Stimulated activated CD4-positive, alpha-beta T cell treated with anti-CD3 and anti-CD28 coated beads, Interleukin-15, amount 100 ng/mL, for 48 hours (primary cell): ENCODE data around the gene PARD3.

ENCODE experiments used
- DNase-seq, 2 donors: peaks; one replicate each; pipeline ENCODE4 v3.0.0-alpha.2; 2020; ENCODE audit warnings: low read depth in 2 of 2

Gene PARD3

DNA sequence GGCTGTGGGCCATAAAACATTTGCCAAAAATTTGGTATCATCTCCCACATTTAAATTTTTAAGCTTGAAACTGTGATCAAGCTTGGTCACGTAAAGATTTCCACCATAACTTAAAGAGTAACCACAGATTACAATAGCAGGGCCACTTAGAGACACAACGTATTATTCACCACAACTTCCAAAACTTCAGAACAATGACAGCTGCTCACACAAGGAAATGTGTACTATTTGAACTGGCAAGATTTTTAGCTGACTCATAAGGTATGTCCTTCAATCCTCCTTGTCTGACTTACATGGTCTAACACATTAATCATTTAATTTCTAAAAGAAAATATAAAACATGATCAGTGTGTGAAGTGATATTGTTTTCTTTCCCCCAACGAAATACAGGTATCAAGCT lies 234.5 kb downstream of the PARD3 start:
- DNase-seq, result no peak

DNA sequence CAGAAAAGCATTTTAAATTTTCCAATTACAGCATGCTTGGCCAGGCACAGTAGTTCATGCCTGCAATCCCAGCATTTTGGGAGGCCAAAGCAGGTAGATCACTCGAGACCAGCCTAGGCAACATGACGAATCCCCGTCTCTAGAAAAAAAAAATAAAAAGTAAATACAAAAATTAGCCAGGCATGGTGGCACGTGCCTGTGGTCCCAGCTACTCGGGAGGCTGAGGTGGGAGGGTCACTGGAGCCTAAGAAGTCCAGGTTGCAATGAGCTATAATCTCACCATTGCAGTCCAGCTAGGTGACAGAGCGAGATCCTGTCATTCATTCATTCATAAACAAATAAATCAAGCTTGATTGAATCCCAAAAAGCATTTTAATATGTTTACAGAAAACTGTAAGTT lies 234.9 kb downstream of the PARD3 start:
- no peak for DNase-seq

DNA sequence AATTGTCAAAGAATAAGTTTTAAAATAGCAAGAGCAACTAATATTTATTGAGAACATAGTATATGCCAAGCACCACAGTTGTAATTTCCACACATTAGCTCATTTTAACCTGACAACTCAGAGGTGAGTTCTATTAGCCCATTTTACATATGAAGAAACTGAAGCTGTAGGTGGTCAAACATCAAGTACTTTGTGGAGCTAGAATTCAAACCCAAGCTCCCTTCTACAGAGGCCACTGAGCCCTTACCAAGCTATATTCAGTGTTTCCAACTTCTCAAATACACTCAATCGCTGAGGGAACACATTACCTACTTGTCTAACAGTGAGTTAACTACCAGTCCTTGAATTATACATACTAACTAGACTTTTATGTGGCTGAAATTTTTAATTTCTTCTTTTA lies 236.6 kb downstream of the PARD3 start:
- DNase-seq, result no peak

DNA sequence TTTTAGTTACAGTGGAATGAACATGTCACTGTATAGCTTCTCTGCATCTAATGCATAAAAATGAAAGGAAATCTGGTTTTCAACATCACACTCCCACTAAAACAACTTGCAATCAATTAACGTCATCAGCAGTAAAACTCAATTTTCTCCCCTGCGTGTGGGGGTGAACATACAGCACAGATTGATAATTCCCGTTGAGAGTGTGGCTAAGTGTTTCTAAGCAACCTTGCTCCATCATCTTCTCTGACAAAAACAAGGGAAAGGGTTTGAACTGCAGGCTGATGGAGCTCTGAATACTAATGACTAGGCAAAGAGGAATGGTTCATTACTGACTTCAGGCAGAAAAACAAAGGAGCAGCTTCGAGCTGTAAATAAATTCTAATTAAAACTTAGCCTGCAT lies 238.3 kb downstream of the PARD3 start:
- DNase-seq, result no peak

DNA sequence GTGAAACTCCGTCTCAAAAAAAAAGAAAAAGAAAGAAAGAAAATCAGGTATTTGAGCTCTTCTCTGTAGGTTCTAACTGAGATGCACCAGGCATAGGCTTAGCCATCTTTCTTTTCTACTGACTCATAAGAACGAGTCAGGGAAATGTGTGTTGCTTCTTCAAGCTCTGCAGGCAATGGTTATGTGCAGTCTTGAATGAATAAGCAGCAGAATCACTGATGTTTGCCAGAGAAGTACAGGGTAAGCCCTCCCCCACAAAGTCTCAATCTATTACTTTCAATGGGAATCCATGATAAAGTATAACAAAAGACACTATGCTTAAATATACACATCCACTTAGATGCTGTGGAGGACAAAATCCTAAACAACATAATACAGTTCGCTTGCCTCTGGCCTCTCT lies 239.2 kb downstream of the PARD3 start:
- no peak for DNase-seq

DNA sequence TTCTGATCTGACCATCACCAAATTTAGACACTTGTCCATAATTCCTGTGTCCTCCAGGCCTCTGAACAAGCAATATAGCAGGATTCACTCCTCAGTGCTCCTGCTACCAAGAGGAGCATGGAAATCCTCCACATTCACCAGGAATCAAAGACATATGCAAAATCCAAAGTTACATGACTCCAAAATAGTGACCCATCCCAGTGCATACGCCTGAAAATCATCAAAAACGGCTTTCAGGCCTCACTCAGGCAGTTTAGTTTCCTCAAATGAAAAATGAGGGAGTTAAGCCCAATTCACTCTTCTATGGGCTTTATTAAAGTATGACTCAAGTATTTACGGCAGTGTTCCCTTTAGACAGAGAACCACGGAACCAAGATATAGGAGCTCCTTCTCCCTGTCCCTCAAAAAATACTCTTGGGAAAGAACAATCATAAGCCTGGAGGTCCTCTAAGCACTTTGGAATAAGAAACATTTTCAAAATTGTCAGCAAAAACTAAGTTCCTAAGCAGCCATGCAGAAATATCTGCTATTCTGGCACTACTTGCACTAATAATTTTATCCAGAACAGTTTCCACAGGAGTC lies 240.7 kb downstream of the PARD3 start:
- no peak for DNase-seq

DNA sequence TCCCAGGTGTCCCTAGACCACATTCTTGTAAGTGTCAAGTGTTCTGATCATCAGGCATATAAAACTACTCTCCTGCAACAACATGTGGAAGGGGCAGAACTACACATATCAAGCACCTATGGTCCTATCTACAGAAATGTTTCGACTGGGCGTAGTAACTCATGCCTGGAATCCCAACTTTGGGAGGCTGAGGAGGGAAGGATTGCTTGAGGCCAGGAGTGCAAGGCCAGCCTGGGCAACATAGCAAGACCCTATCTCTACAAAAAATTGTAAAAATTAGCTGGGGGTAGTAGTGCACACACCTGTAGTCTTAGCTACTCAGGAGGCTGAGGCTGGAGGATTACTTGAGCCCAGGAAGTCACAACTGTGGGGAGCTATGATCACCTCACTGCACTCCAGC lies 244.2 kb downstream of the PARD3 start:
- no peak for DNase-seq

DNA sequence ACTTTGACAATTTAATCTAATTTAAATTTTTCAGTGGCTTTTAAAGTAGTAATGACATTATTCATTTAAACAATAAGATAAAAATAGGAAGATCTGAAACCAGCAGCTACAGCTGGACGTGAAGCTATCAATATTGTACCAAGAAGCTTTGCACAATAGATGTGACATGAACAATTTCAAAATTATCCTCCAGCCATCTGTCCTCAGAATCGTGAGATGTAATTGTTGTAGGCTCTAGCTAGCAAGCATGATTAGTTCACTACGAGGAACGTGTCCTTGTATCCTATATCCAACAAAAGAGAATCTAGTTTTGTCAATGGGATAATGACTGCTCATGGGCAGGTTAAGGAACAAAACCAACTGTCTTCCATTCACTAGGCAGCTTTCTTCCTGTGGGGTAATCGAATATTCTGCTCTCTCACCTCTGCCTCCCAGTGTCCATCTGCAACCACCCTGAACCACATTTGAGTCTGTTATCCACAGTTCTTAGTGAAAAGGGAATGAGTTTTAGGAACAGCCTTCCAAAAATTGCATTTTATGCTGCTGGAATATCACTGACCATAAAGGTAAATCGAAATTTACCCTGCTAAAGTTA lies 247.3 kb downstream of the PARD3 start:
- DNase-seq, result no peak

DNA sequence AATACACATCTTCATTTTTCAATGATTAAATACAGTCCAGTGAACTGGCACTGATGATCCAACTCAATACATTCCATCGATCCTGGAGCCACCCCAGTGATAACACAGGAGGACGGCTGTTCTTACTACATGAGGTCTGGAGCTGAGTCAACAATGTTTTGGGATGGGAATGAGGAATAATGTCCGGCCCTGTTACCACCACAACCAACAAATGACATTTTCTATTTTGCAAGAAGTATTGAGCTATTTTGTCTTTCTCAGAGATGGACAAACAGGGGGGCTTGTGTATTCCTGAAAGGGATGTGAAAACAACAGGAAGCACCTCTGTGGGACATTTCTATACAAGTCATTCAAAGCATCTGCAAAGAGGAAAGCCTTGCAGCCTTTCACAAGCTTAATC lies 249.2 kb downstream of the PARD3 start:
- DNase-seq, result no peak

DNA sequence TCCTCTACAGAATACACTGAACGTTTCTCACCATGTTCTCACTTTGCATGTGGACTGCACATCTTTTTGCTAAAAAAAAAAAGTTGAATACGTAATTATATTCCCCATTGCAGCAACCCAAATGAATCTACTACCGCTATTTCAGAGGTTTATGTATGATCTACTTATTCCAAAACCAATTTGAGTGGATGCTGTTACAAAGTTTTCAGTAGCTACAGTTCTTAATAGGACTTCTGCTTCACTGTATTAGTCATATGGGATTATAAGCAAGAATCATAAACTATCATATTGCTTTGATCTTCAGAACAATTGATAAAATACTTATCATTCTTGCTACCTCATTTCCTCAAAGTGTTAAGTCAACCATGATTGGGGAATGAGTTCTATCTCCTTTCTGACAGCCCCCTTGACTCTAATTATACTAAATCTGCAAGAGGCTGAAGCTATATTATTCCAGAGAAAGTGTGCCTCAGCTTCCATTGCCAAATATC lies 257.0 kb downstream of the PARD3 start:
- no peak for DNase-seq

DNA sequence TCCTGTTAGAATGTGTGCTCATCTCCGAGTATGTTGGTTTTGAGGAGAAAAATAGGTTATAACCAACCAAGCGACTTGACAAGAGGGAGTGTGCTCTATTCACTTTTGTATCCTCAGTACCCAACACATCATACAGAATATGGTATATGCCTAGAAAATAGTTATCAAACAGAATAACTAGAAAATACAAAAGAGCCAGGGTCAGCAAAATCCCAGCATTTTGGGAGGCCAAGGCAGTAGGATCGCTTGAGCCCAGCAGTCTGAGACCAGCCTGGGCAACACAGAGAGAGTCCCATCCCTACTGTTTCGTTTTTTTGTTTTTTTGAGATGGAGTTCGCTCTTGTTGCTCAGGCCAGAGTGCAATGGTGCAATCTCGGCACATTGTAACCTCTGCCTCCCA lies 257.9 kb downstream of the PARD3 start:
- DNase-seq, result no peak

DNA sequence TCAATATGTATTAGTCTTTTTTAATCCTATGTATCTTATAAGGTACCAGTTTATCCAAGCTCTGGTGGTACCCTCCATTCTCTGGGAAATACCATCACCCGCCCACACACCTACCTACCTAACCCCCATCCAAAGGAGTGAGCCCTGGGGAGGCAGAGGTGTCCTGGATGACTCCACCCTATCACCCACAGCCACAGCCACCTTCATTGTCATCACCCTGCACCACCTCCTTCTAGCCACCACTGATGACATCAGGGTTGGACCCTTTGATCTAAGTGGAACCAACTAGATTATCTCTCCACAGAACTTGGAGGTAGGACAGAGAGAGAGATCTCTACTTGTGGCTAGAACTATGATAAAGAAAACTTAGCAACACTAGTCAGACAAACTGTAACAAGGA lies 259.4 kb downstream of the PARD3 start:
- no peak for DNase-seq

DNA sequence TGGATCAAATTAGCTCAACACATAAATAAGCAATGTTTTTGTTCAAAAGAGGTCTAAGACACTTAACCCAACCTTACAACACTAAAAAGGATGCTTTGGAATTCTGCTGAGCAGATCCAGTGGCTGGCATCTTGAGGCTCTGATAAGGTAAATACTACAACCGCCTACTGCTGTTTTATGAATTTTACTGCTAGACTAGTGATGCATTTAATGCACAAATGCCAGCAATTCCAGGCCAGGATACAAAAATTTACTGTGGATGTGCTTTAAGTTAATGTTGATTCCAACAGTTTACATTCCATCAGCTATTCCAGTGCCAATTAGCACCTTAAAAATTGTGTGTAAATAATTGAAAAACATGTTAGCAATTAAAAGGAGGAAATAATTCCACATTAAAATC lies 261.3 kb downstream of the PARD3 start:
- DNase-seq, result no peak

DNA sequence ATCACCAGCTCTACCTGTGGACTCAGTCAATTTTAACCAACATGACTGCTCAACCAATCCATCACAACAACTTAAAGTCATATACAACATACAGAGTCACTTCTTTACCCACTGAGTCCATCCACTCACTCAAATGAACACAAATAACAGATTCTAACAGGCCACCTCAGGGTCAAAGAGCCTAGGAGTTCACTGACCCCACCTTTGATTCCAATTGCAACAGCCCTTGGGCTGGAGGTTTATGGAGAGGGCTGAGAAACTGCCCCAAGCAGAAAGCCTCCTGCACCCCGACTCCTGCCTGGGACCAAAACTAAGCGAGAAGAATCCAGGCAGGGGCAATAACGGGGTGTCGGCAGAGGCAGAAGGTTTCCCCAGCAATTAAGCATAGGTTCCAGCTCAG lies 263.8 kb downstream of the PARD3 start:
- no peak for DNase-seq

DNA sequence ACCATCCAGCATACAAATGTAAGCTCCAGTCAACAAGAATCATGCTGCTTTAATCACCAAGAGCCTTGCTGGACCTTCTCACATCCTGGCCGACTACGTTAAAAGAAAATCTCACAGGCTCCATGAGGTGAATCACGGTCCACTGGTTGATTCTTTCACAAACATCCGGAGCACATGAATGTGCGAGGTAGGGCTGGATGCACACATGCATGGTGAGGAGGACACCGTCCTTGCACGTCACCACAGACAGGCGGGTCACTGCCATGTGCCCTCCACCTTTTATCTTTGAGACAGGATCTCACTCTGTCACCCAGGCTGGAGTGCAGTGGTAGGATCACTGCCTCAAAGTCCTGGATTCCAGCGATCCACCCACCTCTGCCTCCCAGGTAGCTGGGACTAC lies 265.1 kb downstream of the PARD3 start:
- DNase-seq, result no peak

DNA sequence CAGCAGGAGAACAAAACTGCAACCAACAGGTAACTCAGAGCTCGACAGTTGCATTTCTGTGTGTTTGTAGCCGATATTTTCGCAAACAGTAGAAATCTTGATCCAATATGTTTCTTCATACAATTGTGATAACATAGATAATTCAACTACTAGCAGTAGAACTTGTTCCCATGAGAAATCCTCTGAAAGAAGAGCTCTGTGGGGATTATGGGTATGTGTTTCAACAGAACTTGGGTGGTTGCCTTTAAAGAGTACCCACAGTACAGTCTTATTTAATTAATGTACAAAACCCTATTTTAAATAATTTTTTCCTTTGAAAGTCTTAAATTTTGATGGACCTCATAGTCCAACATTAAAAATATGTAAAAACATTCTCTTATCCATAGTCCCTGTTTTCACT lies 266.1 kb downstream of the PARD3 start:
- no peak for DNase-seq

DNA sequence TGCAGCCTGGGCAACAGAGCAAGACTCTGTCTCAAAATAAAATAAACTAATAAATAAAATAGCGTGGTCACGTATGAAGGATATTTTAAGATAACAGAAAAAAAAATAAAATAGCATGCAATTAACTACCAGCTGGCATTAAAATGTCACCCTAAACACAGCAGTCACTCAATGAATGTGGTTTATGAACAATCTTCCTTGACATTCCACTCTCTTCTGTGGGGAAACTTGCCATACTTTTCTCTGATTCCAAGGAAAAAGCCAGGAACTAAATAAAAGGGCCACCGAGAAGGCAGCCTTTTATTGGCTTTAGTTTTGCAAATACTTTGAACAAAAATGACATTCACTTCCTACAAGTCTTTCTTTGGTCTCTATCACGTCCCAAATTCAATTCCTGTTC lies 266.6 kb downstream of the PARD3 start:
- DNase-seq, result no peak

DNA sequence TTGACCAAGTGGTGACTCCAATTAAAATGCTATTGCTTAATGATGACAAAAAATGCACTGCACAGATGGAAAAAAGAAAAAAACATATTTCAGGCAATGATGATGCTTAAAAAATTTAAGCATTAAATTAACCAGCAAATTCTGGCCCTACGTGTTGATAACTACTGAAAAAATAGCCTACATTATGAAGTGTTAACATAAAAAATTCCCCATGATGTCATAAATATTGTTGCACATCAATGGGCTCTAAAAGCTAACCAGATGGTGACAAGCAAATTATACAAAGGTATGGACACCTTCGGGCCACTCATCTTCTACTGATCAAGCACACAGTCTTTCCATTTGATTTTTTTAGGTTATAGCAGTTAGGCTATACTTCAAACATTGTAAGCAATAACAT lies 267.4 kb downstream of the PARD3 start:
- no peak for DNase-seq

DNA sequence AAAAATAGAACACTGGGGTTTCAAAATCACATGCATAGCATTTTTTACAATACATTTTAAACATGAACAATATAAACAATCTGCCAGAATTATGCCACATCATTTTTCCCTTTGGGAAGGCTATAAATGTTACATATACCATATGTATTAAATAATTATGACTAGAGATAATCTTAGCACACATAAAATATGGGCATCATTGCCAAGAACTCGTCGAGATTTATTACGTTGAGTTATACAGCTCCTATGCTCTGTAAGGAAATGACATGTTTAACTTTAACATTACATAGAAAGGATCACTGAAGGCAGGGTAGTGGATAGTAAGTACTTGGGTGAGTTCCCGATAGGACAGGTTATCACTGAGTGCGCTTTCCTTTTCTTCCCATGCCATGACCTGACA lies 267.8 kb downstream of the PARD3 start:
- DNase-seq, result no peak

DNA sequence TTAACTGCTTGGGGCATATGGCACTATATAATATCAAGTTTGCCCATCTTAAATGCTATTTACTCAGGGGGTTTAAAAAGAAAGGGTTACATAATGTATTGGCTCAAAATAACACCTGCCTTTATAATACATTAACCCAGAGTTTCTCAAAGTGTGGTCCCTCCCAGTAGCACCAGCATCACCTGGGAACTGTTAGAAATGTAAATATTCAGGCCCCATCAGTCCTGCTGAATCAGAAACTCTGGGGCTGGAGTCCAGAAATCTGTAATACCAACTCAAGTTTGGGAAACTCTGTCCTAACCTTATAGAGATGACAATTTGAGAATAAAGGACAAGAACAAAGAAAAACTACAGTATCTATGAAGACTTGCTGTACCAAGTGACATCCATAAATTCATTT lies 270.7 kb downstream of the PARD3 start:
- no peak for DNase-seq

DNA sequence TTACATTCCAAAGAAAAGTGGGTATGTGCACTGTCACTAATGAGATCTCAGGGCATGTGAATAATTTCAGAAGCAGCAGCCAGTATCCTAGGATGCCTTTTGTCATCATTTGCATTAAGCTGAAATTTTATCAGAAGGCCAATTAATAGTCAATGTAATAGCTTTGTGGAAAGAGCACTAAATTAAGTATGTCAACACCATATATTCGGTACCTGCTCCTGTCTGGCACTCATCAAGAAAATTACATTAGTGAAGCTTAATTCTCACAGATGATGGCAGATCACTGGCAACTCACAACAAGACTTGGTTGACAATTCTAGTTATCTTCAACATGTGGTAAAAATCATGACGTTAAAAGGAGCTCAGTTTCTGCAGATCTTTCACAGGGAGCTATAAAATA lies 271.4 kb downstream of the PARD3 start:
- DNase-seq, result no peak

DNA sequence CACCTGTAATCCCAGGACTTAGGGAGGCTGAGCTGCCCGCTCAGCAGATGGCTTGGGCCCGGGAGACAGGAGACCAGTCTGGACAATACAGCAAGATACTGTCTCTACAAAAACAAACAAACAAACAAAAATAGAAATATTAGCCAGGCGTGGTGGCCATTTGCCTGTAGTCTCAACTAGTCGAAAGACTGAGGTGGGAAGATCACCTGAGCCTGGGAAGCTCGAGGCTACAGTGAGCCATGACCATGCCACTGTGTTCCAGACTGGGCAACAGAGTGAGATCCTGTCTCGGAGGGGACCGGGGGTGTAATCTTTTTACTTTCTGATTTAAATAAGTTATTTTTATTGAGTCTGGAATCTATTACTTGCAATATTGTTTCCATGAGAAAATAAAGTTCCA lies 274.6 kb downstream of the PARD3 start:
- DNase-seq, result no peak

DNA sequence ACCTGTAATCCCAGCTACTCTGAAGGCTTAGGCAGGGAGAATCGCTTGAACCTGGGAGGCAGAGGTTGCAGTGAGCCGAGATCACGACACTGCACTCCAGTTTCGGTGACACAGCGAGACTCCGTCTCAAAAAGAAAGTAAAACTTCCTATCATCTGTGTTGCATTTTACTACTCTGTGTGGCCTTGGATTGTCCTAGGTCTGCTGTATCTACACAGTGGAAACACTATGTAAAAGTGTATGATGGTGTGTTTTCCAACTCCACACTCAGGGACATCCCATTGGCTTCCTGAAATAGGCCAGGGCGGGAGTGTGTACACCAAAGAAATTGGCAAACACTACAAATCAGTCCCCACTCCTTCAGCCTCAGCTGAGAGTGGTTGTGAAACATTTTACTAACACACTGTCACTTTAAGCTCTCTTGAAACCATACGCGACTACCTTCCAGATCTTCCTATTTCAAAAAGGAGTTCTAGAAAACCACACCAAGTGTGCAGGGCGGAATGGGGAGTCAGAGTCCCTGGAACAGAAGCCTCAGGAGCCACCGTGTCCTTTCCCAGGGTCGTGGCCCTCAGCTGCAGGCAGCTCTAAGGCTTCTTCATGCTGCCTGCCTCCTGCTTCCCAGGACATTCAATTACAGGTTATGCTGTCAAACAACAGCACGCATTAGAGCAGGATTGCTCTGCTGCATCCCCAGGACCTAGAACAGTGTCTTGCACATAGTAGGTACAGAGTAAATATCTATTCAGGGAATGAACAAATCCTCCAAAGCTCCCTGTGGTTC lies 275.4 kb downstream of the PARD3 start:
- no peak for DNase-seq
